ENCODE results near the gene AFF4.
A peak's percentile ranks its signal among the peaks of the same experiment; 100 is the strongest.
"Not testable (repeated sequence)": the region's sequence is repeated elsewhere in the genome, so short reads cannot be mapped to it uniquely, and the experiment has no call there.

Gene AFF4

DNA sequence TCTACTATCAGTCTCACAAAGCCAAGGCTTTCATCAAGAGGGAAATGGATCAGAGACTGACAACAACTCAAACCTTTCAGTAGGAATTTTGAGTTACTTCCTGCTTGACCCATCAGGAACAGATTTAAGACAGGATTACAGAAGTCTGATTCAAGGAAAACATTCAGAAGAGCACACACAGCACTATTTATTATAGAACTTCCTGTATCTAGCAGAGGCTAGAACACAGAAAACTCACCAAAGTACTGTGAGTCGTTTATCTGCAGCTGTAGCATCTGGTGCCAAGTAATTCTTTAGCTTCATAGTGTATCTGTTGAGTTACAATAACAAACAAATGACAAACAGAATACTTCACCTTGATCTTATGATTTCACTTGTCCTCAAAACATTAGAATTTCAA, 76.2 kb downstream of the AFF4 start:
- DNase-seq: no peak

DNA sequence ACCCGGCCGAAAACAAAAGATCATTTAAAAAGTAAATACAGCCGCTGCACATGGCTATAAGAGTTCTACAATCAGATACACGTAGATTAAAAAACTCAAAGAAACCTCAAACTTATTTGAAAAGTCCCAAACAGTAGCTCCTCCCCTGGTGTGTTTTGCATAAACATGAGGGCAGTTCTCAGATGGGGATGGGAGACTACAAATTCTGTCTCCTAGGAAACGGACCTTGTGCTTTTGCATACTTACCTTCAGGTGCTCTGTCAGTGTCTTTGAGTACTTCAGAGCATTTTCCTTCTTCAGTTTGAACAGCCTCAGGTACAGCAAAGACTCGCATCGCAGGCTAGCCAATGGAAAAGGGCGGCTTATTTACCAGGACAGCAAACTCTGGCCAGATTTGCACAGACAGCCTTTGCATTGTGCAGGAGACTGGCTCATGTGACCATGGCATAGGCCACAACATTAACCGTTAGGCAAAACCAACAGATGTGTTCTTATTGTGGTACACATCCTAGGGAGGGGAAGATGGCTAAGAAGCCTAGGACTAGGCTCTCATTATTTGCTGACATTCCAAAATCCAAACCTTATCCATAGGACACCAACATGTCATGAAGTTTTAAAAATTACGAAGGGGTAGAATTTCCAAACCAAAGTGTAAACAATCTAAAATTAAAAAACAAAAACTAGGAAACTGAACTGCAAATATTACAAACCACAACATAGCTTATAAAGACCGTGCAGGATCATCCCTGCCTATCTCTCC, 77.2 kb downstream of the AFF4 start:
- peak; percentile 62 for DNase-seq

DNA sequence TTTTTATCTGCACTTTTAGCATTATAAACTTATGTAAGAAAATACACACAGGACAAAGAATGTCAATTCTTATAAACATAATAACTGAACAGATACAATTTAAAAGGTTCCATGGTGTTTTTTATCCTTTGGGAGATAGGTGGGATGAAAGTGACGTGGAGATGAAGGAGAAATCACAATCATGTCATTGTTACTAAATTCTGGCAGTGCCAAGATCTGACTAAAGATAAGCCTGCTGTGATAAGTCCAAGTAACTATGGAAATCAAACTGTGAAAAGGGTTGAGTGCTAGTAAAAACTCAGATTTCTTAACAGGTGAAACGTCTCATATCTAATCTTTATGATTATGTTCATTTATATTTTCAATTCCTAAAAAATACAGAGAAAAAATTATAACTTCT, 78.9 kb downstream of the AFF4 start:
- no peak for DNase-seq

DNA sequence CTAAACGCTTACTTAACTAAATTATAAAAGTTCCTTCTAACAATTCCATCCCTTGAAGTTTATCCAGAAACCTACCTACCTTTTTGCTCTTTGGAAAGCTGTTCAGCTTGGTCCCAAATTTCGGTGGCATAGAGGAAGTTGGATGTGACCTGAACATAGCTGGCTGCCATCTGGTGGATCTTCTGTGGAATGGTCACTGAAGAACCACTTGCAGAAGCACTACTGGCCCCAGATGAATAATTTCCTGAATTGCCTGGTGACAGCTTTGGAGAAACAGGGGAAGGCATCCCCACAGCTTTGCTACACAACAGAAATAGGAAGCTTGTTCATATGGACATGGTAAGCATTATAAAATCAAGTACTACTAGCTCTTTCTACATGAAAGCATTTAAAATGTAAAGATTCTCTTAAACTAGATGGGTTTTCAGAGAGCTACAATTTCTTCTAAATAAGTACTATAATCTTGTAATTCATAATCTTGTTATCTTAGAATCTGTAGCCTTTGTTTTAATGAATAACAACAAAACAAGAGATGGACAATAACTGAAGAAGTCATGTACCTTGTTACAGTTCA, 80.1 kb downstream of the AFF4 start:
- DNase-seq: peak; percentile 31

DNA sequence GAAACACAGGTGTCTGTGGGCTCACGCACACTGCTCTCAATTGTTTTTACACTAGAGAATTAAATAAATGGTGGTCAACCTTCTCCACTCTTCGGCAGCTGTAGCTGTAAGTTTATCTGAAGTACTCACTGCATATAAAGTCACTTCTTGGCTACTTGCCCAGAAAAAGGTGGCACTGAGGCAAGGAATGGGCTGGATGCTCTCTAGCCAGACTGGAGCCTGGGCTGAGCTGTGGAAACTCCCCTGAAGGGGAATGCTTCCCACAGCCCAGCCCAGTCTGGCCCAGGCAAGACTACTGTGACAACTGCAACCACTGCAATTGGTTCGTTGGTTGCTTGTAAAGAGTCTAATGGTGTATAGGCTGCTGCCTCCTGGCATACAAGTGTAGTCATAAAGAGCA, 85.5 kb downstream of the AFF4 start:
- DNase-seq: no peak

DNA sequence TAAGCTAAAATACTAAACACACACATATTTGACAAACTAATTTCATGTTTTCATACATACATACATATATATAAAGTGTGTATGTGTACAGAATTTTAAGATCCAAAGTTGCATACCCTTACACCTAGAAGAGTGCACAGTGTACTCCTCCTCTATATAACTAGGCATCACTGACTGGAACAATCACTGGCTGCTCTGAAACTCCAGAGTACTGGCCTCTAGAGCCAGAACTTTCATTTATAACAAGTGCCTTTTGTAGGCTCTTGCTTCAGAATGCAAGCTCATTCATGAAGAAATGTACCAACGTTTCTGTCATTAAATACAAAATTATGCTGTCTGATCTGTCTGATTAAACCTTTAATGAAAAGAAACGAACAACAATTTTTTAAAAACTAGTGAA, 86.0 kb downstream of the AFF4 start:
- no peak for DNase-seq

DNA sequence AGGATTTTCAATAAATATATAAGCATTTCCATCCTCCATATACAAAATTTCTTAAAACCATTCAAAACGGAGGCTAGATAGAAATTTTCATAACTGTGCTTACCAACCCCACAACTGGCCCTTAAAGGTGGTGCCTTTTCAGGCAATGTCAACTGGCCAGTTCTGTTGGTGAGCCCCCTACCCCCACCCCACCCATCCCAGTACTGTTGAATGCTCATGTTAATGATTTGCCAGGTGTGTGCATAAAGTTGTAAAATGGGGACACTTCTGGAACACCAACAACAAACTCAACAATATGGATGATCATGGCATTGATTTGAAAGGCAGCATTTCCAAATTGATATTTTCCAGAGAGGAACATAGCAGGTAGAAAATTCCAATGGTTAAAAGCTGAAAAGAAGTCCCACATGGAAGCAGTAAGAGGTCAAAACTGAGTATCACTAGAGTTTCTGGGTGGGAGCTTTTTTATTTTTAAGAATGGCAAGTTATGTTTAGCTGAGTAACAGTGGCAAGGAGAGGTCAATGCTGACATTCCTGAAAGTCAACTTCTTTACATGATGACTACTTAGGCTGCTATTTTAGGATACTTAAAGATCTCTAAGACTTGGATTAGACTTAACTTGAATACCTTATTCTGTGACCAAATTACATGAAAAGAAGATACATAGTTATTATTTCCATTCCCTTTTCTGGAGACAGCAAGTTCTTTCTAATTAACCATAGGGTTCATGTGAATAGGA, 87.2 kb downstream of the AFF4 start:
- no peak for DNase-seq

DNA sequence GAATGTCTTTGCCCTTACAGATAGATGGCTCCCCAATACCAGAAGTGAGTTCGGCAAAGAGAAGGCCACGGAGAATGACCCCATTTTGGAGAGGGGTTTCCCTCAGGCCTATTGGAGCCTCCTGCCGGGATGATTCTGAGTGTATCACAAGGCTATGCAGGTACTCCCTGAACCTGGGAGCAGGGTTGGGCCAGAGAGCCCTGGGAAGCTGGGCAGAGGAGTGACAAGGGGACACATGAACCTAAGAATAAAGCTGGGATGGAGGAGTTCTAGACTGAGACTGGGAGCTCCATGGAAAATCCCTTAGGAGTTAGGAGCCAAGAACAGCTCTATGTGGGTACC, 89.5 kb downstream of the AFF4 start:
- DNase-seq: no peak

DNA sequence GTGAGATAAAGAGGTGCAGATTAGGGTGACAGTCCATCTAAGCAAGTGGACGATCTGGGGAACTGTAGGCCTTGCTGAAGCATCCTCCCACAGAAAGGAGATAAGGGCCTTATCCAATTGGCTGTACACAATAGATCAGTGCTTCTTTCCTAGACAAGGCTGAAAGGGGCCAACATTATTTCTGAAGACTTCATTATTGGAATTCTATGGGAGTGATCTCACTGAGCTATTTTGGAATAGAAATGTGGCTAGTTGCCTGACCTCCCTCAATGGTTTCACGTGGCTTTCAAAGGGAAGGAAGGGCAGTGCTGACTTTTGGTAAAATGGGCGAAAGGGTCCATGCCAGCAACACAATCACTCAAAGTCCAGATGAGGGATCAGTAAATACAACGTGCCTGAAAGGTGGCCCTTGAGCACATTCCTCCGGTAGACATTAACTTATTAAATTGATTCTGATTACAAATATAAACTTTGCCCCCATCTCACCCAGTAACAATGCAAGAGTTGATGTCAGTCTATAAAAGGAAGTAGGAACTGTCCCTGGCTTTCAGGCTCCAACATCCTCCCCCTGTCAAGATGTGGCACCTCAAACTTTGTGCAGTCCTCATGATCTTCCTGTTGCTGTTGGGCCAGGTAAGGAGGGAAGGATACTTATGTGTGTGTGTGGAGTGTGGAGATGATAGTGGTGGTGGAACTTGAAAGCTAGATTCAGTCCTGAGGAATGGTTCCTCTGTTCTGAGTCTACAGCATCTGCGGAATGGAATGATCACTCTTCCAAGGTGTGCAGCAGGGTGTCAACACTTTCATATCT, 90.1 kb downstream of the AFF4 start, which contains the start of gene LEAP2:
Gene LEAP2 (plus strand): TSS at position 550 of the 811 bp plus-strand sequence. CDS start 27 bp downstream, at position 577.
- DNase-seq: no peak

DNA sequence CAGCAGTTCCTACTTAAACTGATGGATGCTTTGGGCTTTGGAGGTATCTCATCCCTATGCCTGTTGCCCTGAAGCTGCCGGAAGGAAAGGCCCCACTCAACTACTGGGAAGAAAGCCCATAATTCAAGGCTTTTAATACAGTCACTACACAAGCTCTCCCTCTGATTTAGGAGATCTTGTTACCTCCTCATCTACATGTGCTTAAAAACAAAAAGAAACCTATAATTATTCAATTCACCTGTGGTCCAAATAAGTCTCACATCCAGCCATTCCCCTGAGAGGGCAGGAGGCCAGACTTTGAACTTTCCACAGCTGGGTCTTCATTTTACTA, 90.7 kb downstream of the AFF4 start:
- DNase-seq: no peak

DNA sequence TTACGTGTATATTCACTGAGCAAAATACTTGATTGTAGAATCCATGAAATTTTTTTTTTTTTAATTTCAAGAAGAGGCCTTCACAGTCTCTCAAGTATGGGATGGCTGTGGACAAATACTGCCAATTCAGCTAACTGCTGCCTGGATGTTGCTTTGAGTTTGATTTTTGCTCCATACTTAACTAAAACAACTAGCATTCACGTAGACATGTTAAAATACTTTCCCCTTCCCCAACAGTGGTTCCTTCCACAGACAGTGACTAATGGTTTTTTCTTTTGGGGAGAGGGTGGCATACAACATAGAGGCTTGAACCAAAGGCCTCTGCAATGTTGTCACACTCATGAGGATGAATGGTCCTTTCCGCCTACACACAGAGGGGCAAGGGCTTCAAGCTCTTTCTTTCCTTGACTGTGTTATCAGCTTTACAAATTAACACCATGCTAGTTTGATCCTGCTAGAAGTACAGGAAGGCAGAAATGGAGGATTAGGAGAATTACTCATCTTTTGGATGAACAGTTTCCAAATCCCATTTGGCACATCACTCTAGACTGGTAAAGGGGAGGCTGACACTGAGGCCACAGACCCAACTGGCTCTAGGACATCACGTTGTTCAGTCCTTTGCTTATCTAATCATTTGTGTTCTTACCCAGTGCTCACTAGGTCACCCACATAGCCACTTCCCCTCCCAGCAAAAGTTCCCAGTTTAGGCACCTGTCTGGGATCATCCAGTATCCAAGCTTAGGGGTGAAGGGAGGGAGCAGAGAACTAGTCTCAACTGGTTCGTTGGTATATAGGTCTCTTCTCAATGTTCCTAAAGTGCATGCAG, 91.8 kb downstream of the AFF4 start:
- no peak for DNase-seq

DNA sequence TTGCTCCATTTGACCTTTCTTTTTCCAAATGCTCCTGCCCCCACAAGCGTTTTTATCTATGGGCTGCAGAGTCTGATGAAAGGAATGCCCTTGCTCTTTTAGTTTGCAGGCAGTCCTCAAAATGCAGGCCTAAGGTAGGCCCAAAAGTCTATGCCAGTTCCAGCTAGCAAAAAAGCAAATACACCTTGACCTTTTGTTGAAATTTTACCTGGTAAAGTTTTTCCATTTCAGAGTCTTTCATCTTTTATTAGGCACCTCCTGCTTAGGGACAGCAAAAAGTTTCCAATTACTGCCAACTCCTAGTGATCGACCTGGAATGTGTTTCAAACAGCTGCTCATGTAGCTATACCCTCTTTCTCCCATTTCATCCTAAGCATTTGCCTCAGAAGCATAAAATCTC, 92.6 kb downstream of the AFF4 start:
- DNase-seq: no peak

DNA sequence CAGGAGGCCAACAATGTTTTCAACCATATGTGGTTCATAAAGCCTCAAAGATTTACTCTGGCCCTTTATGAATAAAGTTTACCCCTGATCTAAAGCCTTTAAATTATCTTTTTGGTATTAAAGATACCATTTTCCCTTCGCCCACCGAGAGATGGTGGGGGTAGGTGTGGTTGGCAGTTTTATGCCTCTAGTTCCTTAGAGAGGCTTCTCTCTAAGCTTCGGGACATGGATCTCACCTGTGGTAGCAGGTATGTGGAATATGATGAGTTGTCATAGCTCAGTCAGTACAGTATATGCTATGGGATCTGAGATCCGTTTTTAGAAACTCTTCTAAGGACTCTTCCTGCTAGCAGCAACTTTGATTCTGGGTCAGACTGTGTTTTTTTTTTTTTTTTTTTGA, 94.7 kb downstream of the AFF4 start:
- no peak for DNase-seq

DNA sequence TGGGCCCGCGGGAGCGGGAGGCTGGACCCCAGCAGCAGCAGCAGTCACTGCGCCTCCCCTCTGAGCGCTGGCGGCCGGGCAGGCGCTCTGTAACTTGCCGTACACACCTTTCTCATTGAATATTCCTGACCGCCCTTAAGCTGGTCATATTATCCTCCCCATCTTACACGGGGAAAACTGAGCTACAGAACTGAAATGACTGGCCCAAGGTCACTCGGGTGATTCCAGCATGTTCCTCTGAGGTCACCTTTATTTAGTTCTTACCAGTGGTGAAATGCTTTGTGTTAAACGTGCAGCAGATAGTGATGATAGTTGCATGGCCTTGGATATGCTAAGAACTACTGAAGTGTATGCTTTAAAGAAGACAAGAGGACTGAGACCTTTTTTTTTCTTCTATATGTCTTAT, 96.4 kb downstream of the AFF4 start:
- DNase-seq: no peak

DNA sequence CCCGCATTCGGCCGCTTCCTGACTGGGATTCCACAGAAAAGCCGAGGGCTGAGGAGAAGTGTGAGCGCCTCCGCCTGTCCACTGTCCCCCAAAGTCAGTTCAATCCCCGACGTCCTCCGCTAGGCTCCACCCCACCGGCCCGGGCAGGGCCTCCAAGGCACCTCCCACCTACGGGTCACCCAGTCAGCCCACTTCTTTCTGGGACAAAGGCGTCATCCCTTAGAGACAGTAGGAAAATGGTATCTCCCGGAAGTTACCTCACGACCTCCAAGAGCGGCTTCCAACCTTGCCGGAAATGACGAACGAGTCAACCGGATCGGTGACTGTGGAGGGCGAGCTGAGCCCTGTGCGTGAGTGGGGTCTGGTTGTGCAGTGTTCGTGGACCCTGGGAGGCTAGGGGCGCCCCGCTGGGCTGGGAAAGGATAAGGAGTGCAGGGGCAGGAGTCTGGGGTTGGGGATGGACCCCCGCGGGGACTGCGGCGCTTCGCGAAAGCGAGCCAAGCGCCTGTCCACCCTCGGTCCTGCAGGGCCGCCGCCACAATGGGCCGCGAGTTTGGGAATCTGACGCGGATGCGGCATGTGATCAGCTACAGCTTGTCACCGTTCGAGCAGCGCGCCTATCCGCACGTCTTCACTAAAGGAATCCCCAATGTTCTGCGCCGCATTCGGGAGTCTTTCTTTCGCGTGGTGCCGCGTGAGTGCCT, 96.9 kb downstream of the AFF4 start, which contains the start of the genes GDF9 and UQCRQ:
Gene GDF9 (minus strand): TSS at position 128 of the 704 bp plus-strand sequence. CDS start 1,936 bp downstream, outside the sequence.
Gene UQCRQ (plus strand): TSS at position 301 of the 704 bp plus-strand sequence. CDS start 240 bp downstream, at position 541.
- peak; percentile 87 for DNase-seq

DNA sequence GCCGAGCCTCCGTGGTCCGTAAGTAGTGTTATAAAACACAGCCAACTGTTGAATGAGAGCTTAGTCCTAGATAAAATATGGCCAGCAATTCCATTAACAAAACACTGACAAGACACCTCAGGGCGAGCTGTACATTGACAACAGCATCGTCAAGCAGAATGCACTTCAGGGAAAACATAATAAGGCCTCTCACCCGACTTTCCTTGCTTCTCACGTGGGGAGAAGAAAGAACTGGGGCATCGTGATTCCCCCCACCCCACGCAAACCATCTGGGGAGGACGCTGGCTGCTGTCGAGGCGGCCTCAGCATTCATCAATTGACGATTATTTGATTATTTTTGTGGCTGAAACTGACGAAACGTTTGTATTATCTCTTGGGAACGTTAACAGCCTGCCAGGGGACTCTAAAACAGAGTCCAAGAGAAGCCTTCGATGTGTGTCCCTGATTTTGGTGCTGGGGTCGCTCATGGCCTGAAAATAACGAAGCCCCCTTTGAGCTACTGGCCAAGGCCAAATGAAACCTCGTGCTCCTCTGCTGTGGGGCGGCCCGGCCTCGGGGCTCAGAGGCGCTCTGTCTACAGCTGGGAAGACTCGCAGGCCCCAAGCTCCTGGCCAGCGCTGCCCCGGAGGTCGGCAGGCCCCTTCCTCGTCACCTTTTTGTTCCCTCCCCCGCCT, 97.6 kb downstream of the AFF4 start:
- no peak for DNase-seq

DNA sequence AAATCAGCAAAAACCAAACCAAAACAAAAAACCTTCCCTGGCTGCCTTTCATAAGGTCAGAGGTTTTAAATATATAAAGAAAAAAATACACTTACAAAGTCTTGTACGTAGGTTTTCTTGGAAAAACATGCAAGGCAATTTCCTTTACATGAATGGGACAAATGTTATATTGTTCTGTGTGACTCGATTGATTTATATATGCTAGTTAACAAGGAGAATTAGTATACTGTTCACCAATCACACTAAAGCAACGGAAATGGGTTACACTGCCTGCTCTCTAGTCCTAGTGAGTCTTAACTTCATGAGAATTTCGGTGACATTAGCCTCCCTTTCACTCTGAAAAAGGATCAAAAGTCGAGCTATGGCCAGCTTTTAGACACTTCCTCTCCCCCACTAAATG, 102.7 kb downstream of the AFF4 start:
- DNase-seq: no peak

DNA sequence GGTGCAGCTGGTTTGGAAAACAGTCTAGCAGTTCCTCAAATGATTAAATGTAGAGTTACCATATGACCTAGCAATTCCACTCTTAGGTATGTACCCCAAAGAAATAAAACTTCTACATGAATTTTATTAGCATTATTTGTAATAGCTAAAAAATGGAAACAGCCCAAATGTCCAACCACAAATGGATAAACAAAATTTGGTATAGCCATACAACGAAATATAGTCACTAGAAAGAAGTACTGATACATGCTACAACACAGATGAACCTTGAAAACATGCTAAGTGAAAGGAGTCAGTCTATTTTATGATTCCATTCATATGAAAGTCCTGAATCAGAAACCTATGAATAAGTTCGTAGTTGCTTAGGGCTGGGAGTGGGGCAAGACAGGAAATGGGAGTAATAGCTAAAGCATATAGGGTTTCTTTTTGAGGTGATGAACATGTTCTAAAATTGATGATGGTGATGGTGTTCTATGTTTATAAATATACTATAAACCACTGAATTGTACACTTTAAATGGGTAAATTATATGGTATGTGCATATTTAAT, 103.5 kb downstream of the AFF4 start:
- no peak for DNase-seq

DNA sequence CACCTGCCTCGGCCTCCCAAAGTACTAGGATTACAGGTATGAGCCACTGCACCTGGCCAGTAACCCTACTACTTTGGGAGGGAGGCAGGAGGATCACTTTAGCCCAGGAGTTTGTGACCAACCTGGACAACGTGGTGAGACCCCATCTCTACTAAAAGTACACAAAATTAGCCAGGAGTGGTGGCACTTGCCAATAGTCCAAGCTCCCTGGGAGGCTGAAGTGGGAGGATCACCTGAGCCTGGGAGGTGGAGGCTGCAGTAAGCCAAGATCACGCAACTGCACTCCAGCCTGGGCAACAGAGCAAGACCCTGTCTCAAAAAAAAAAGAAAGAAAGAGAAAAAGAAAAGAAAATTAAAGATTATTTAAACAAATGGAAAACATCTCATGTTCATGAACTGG, 107.4 kb downstream of the AFF4 start:
- DNase-seq: no peak

DNA sequence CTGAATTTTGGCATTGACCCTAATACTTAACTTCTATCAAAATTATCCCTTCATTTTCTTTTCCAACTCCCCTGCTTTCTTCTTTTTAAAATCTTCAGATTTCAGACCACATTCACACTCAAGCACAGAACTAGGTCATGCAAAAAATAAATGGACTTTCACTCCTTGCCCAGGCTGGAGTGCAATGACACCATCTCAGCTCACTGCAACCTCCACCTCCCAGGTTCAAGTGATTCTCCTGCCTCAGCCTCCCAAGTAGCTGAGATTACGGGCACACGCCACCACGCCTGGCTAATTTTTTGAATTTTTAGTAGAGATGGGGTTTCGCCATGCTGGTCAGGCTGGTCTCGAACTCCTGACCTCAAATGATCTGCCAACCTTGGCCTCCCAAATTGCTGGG, 108.4 kb downstream of the AFF4 start:
- not testable (repeated sequence) for DNase-seq

DNA sequence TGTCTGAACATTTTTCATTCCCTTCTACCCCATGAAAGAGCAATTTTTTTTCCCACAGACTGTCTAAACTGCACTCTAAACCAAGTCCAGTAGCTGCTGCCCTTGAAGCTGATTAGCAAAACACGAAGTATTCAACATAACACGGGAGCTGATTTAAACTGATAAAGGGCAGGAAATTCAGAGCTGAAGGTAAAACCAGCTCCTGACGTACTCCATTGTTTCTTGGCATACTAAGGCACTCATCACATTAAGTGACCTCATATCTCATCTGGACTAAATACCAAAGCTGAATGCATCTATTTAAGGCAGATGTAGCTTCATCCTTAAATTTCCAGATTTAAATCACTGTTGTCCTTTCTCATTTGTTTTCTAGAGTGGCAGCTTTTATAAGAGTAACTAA, 109.1 kb downstream of the AFF4 start:
- no peak for DNase-seq
